ENCODE results near the gene WDFY2. TPM values are rescaled to one million over a fixed set of nuclear protein-coding genes. Genes with fewer than 3 reads are reported as not detected.

The WDFY2 gene
- total RNA-seq, 1 experiment from 2014 or later, result 26.4 TPM

DNA sequence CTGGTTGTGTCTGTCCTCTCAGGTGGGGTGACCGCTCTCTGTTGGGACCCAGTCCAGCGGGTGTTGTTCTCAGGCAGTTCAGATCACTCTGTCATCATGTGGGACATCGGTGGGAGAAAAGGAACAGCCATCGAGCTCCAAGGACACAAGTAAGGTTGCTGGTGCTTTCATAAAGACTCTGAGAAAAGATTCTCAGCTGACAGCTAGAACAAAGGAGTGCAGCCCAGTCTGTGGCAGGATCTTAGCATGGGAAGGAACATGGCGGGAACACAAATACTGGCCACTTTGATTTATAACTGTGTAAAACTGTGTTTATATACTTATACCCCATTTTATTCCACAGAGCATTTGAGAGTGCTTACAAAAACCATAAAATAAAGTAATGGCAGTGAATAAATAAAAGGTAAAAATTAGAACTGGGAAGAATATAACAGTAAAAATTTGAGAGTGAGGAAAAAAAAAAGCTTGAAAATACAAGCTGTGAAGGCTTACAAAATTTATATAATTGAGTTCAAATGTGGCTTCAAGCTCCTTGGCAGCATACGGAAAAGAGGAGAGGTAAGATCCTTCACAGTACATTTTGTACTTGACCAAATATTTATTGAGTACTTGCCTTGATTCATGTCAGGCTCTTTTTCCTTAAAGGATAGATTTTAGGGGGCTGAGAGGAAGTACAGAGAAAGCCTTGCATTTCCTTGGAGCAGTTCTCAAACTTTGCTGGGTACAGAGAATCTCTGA is 154.9 kb downstream of the WDFY2 start:
- H2AFZ ChIP-seq (ENCODE audit: low read length), result no peak overlapping the region
- H2BK120ac ChIP-seq (ENCODE audit: low read depth, low read length, poor library complexity, severe bottlenecking), result no peak overlapping the region
- WGBS (ENCODE audit: extremely low coverage, insufficient read length, low lambda C conversion rate), result no CpG with 5 or more reads among the region's 6 CpGs
- no peak overlapping the region for H4K91ac ChIP-seq (ENCODE audit: insufficient read length, low read depth, low read length)
- H3K18ac ChIP-seq (ENCODE audit: insufficient read length, low read depth, low read length), result no peak overlapping the region
- no peak overlapping the region for H3K9ac ChIP-seq (ENCODE audit: extremely low read depth, insufficient read length, low read length)
- no peak overlapping the region for H2BK20ac ChIP-seq (ENCODE audit: low read depth, low read length, poor library complexity, severe bottlenecking)
- H3K23me2 ChIP-seq (ENCODE audit: insufficient read length, low read depth, low read length, poor library complexity, severe bottlenecking), result no peaks in the 10 kb centered on the region
- no peaks in the 10 kb centered on the region for H3K4me1 ChIP-seq (ENCODE audit: insufficient read depth, low read length)
- Mint-ChIP-seq H3K27me3 (ENCODE audit: low read depth) (no peaks in the 10 kb centered on the region), H3K9me3 (no peaks in the 10 kb centered on the region), H3K4me1 (no peaks in the 10 kb centered on the region), H3K27ac (peak overlapping the region in 1 of 3 experiments; percentile 73; a peak in 3 of 7 replicates), H3K4me3 (no peak overlapping the region), H3K36me3 (ENCODE audit: insufficient read depth in 1 of 3, low read depth in 3 of 3) (peaks cover 10 to 41% (median 37%) of the 10 kb centered on the region in 3 experiments; a peak in 6 of 7 replicates)
- H3K4me2 ChIP-seq (ENCODE audit: insufficient read depth, insufficient read length, low read length), result no peak overlapping the region
- H2BK12ac ChIP-seq (ENCODE audit: insufficient read length, low read depth, low read length), result no peak overlapping the region
- no peaks in the 10 kb centered on the region for H3K79me1 ChIP-seq (ENCODE audit: insufficient read depth, low read depth, low read length, poor library complexity, severe bottlenecking)
- no peak for DNase-seq
- H2BK5ac ChIP-seq (ENCODE audit: insufficient read length, low read length), result no peak overlapping the region
- H4K8ac ChIP-seq (replicated peaks; ENCODE audit: insufficient read length, low read depth, low read length), result no peak overlapping the region
- no peaks in the 10 kb centered on the region for H3K79me2 ChIP-seq (ENCODE audit: insufficient read depth, low read length)
- H4K5ac ChIP-seq (ENCODE audit: insufficient read length, low read depth, low read length), result no peak overlapping the region
- H3K9me3 ChIP-seq (ENCODE audit: control insufficient read depth, low read depth, low read length), result no peaks in the 10 kb centered on the region
- H3K27me3 ChIP-seq (ENCODE audit: insufficient read depth, low read length), result no peaks in the 10 kb centered on the region
- TF ChIP-seq, protein P1, sequence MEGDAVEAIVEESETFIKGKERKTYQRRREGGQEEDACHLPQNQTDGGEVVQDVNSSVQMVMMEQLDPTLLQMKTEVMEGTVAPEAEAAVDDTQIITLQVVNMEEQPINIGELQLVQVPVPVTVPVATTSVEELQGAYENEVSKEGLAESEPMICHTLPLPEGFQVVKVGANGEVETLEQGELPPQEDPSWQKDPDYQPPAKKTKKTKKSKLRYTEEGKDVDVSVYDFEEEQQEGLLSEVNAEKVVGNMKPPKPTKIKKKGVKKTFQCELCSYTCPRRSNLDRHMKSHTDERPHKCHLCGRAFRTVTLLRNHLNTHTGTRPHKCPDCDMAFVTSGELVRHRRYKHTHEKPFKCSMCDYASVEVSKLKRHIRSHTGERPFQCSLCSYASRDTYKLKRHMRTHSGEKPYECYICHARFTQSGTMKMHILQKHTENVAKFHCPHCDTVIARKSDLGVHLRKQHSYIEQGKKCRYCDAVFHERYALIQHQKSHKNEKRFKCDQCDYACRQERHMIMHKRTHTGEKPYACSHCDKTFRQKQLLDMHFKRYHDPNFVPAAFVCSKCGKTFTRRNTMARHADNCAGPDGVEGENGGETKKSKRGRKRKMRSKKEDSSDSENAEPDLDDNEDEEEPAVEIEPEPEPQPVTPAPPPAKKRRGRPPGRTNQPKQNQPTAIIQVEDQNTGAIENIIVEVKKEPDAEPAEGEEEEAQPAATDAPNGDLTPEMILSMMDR (conservative IDR thresholded peaks at IDR 0.05), result no peak
- no peak overlapping the region for H3K14ac ChIP-seq (ENCODE audit: insufficient read depth, low read length)
- no peak overlapping the region for H3T11ph ChIP-seq (ENCODE audit: low read length)
- no peak overlapping the region for H3K23ac ChIP-seq (ENCODE audit: insufficient read length, low read depth, low read length)
- no peak overlapping the region for H2BK15ac ChIP-seq (ENCODE audit: low read depth, low read length)
- H3K56ac ChIP-seq (ENCODE audit: insufficient read length, low read depth, low read length), result no peak overlapping the region
- H3K27ac ChIP-seq (ENCODE audit: insufficient read length, low read depth, low read length), result no peak overlapping the region
- H3K4ac ChIP-seq (ENCODE audit: low read depth, low read length), result no peak overlapping the region
- peaks cover 2% of the 10 kb centered on the region for H4K20me1 ChIP-seq (ENCODE audit: control insufficient read depth, insufficient read depth, insufficient read length)
- H2AK5ac ChIP-seq (ENCODE audit: insufficient read length, low read length), result no peak overlapping the region
